Neural cell (in vitro differentiated cells): Measurements from ENCODE around the gene ROBO4.

Source experiments
- CTCF ChIP-seq: fragments of 450-650 bp; IDR thresholded peaks from 2 replicates; pipeline ENCODE4 v1.5.1; 2014; ENCODE audit warnings: antibody characterized with exemption, mild to moderate bottlenecking, moderate library complexity; ENCODE audit not compliant: poor library complexity, severe bottlenecking
- EZH2 ChIP-seq: fragments of 200-600, 300-800 bp; shearing (Covaris generic), sonication (generic); IDR thresholded peaks from 2 replicates; pipeline ENCODE4 v1.6.1; 2014; ENCODE audit warnings: antibody characterized with exemption, low read length, borderline replicate concordance, mild to moderate bottlenecking; ENCODE audit not compliant: insufficient read depth, poor library complexity, severe bottlenecking
- TAF1 ChIP-seq: IDR thresholded peaks from 2 replicates; pipeline ENCODE4 v1.6.1; 2012; ENCODE audit warnings: low read depth
- TF ChIP-seq, protein P1 (sequence below): IDR thresholded peaks from 2 replicates; pipeline ENCODE4 v1.6.1; 2012; ENCODE audit warnings: borderline replicate concordance

GRCh38 chr11:124867700-124868099 is 30.0 kb downstream of the ROBO4 start:
- TF ChIP-seq CTCF, result peak; percentile 51
- no peak for TF ChIP-seq EZH2
- TF ChIP-seq, protein P1, sequence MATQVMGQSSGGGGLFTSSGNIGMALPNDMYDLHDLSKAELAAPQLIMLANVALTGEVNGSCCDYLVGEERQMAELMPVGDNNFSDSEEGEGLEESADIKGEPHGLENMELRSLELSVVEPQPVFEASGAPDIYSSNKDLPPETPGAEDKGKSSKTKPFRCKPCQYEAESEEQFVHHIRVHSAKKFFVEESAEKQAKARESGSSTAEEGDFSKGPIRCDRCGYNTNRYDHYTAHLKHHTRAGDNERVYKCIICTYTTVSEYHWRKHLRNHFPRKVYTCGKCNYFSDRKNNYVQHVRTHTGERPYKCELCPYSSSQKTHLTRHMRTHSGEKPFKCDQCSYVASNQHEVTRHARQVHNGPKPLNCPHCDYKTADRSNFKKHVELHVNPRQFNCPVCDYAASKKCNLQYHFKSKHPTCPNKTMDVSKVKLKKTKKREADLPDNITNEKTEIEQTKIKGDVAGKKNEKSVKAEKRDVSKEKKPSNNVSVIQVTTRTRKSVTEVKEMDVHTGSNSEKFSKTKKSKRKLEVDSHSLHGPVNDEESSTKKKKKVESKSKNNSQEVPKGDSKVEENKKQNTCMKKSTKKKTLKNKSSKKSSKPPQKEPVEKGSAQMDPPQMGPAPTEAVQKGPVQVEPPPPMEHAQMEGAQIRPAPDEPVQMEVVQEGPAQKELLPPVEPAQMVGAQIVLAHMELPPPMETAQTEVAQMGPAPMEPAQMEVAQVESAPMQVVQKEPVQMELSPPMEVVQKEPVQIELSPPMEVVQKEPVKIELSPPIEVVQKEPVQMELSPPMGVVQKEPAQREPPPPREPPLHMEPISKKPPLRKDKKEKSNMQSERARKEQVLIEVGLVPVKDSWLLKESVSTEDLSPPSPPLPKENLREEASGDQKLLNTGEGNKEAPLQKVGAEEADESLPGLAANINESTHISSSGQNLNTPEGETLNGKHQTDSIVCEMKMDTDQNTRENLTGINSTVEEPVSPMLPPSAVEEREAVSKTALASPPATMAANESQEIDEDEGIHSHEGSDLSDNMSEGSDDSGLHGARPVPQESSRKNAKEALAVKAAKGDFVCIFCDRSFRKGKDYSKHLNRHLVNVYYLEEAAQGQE, result no peak
- no peak for TF ChIP-seq TAF1
